HCT116 (cell line): Measurements from ENCODE around the gene UBE2R2. TPM values are rescaled to one million over a fixed set of nuclear protein-coding genes. Genes with fewer than 3 reads are reported as not detected.

Experiments
- ATAC-seq: fragments of 200-7000 bp; cut with Tn5 transposase; 2 replicates; pipeline ENCODE4 v1.9.1; 2020; ENCODE audit warnings: mild to moderate bottlenecking, moderate library complexity
- BruUV-seq: library from RNA; stranded (reverse); fragments of 400-500 nt; replicated peaks from 2 replicates; lab custom pipeline; 2021; lab: Mats Ljungman, UMichigan
- CTCF ChIA-PET: fragments of 300-600 bp; sonication (Branson Sonifier 250); formaldehyde crosslinking; loops from one replicate; lab custom pipeline; 2021; ENCODE audit warnings: antibody characterized with exemption; lab: Charles Lee
- POLR2A ChIA-PET: fragments of 300-600, 350-600 bp; sonication (Branson Sonifier 250); formaldehyde crosslinking; loops from one replicate; lab custom pipeline; 2021; ENCODE audit warnings: antibody characterized with exemption; lab: Charles Lee
- RAD21 ChIA-PET, 2 experiments: fragments of 300-600 bp; sonication (Branson Sonifier 250); formaldehyde crosslinking; loops; one replicate each; lab custom pipeline; 2023; ENCODE audit warnings: low total read pairs in 2 of 2; ENCODE audit not compliant: uncharacterized antibody in 2 of 2, unreplicated experiment in 2 of 2, low non-redundant PET in 1 of 2; lab: Charles Lee
- DNase-seq: peaks from one replicate; pipeline ENCODE4 v3.0.0-alpha.2; 2010; ENCODE audit warnings: low read depth, low spot score
- H2AFZ ChIP-seq: fragments of 200-600 bp; shearing (Covaris generic), sonication (generic); 2 replicates; pipeline ENCODE4 v1.6.1; 2017; ENCODE audit warnings: low read depth, mixed run types, mixed read lengths, antibody characterized with exemption, low read length; ENCODE audit not compliant: poor library complexity, severe bottlenecking
- H3K27ac ChIP-seq: 2 replicates; pipeline ENCODE4 v1.5.1; 2012; ENCODE audit warnings: low read depth, low read length
- H3K27me3 ChIP-seq: fragments of 200-600 bp; sonication (generic); 2 replicates; pipeline ENCODE4 v1.6.1; 2016; ENCODE audit warnings: mixed run types, low read length, mixed read lengths; ENCODE audit not compliant: insufficient read depth
- H3K36me3 ChIP-seq, 2 experiments: fragments of 200-500 bp in 1 of 2; fragments of 200-600 bp in 1 of 2; sonication (Bioruptor generic) in 1 of 2; sonication (generic) in 1 of 2; 2 replicates each; pipeline versions ENCODE4 v1.5.1 to v1.6.1; 2014 to 2016; ENCODE audit warnings: low read length in 2 of 2, inconsistent platforms in 1 of 2, mixed read lengths in 1 of 2, mixed run types in 1 of 2; ENCODE audit not compliant: insufficient read depth in 2 of 2, control insufficient read depth in 1 of 2
- H3K4me1 ChIP-seq, 2 experiments: fragments of 200-600 bp in 1 of 2; sonication (generic) in 1 of 2; 2 replicates each; pipeline versions ENCODE4 v1.5.1 to v1.6.1; 2012 to 2017; ENCODE audit warnings: low read length in 2 of 2, inconsistent platforms in 1 of 2, mild to moderate bottlenecking in 1 of 2, mixed read lengths in 1 of 2, mixed run types in 1 of 2, moderate library complexity in 1 of 2; ENCODE audit not compliant: insufficient read depth in 2 of 2, control insufficient read depth in 1 of 2
- H3K4me2 ChIP-seq: fragments of 200-600 bp; sonication (generic); 2 replicates; pipeline ENCODE4 v1.6.1; 2017; ENCODE audit warnings: mixed run types, low read length, mixed read lengths
- H3K4me3 ChIP-seq, 2 experiments: fragments of 200-600 bp in 1 of 2; sonication (generic) in 1 of 2; replicated peaks in 1 of 2; 2 replicates each; pipeline ENCODE4 v1.5.1; 2011 to 2016; ENCODE audit warnings: low read length in 2 of 2, control low read depth in 1 of 2, low read depth in 1 of 2, mild to moderate bottlenecking in 1 of 2, mixed read lengths in 1 of 2, mixed run types in 1 of 2
- H3K79me2 ChIP-seq: fragments of 200-600 bp; sonication (generic); 2 replicates; pipeline ENCODE4 v1.6.1; 2017; ENCODE audit warnings: mild to moderate bottlenecking, mixed run types, low read length, moderate library complexity, mixed read lengths; ENCODE audit not compliant: insufficient read depth
- H3K9ac ChIP-seq: fragments of 200-600 bp; sonication (generic); 2 replicates; pipeline ENCODE4 v1.6.1; 2016; ENCODE audit warnings: low read length, mixed read lengths
- H3K9me2 ChIP-seq: fragments of 200-600 bp; sonication (generic), shearing (Covaris generic); 2 replicates; pipeline ENCODE4 v1.6.1; 2017; ENCODE audit warnings: mixed run types, mild to moderate bottlenecking, moderate library complexity; ENCODE audit not compliant: insufficient read depth
- H3K9me3 ChIP-seq, 2 experiments: fragments of 200-500 bp in 1 of 2; fragments of 200-600 bp in 1 of 2; sonication (Bioruptor generic) in 1 of 2; sonication (generic) in 1 of 2; 2 replicates each; pipeline ENCODE4 v1.6.1; 2014 to 2017; ENCODE audit warnings: low read length in 2 of 2, mixed read lengths in 2 of 2, inconsistent platforms in 1 of 2, low read depth in 1 of 2, mild to moderate bottlenecking in 1 of 2, mixed run types in 1 of 2, moderate library complexity in 1 of 2; ENCODE audit not compliant: control insufficient read depth in 1 of 2, insufficient read depth in 1 of 2
- H4K20me1 ChIP-seq: fragments of 200-600 bp; sonication (generic), shearing (Covaris generic); 2 replicates; pipeline ENCODE4 v1.6.1; 2017; ENCODE audit warnings: mixed run types, mild to moderate bottlenecking, moderate library complexity; ENCODE audit not compliant: insufficient read depth
- CEBPB ChIP-seq: IDR thresholded peaks from 2 replicates; pipeline ENCODE4 v1.6.1; 2012; ENCODE audit warnings: low read depth
- ELF1 ChIP-seq: IDR thresholded peaks from 2 replicates; pipeline ENCODE4 v1.6.1; 2012; ENCODE audit warnings: low read depth, borderline replicate concordance
- EZH2phosphoT487 ChIP-seq: fragments of 200-600 bp; IDR thresholded peaks from 2 replicates; pipeline ENCODE4 v1.6.1; 2018; ENCODE audit warnings: antibody characterized with exemption, borderline replicate concordance
- POLR2A ChIP-seq: IDR thresholded peaks from 2 replicates; pipeline ENCODE4 v1.7.0; 2011; ENCODE audit warnings: borderline replicate concordance; ENCODE audit not compliant: insufficient read depth, insufficient read length; ENCODE audit errors: extremely low read depth
- POLR2AphosphoS5 ChIP-seq: IDR thresholded peaks from 2 replicates; pipeline ENCODE4 v1.6.1; 2011; ENCODE audit warnings: mild to moderate bottlenecking, low read depth, low read length, moderate library complexity
- RAD21 ChIP-seq: IDR thresholded peaks from 2 replicates; pipeline ENCODE4 v1.6.1; 2012; ENCODE audit warnings: low read depth, mild to moderate bottlenecking
- SIN3A ChIP-seq: IDR thresholded peaks from 2 replicates; pipeline ENCODE4 v1.6.1; 2012; ENCODE audit warnings: low read depth
- SP1 ChIP-seq: IDR thresholded peaks from 2 replicates; pipeline ENCODE4 v1.6.1; 2012; ENCODE audit warnings: low read depth
- SRF ChIP-seq: IDR thresholded peaks from 2 replicates; pipeline ENCODE4 v1.6.1; 2012; ENCODE audit warnings: low read depth
- TCF7L2 ChIP-seq: IDR thresholded peaks from 2 replicates; pipeline ENCODE4 v1.7.0; 2011; ENCODE audit warnings: borderline replicate concordance, inconsistent platforms; ENCODE audit not compliant: insufficient read depth, insufficient read length; ENCODE audit errors: extremely low read depth
- YY1 ChIP-seq: IDR thresholded peaks from 2 replicates; pipeline ENCODE4 v1.6.1; 2011; ENCODE audit warnings: low read length, low read depth, moderate library complexity, mild to moderate bottlenecking; ENCODE audit not compliant: insufficient replicate concordance; ENCODE audit errors: extremely low read depth
- ZFX ChIP-seq: fragments of 450-650 bp; IDR thresholded peaks from 2 replicates; pipeline ENCODE4 v1.6.1; 2017
- ZNF274 ChIP-seq: fragments of 200-500 bp; sonication (Bioruptor generic); IDR thresholded peaks from 2 replicates; pipeline ENCODE4 v1.6.1; 2014; ENCODE audit warnings: mild to moderate bottlenecking, low read depth, low read length, inconsistent platforms
- intact Hi-C: fragments of 100-400 bp; cut with micrococcal nuclease; formaldehyde crosslinking; loops from 2 replicates; pipeline ENCODE4 v1.10.0; 2022
- total RNA-seq: library from RNA; stranded (reverse); gene quantifications from one replicate; pipeline ENCODE4 v1.2.1, GENCODE V29; 2021; ENCODE audit not compliant: unreplicated experiment
- TF ChIP-seq, protein P1 (sequence below): IDR thresholded peaks from 2 replicates; pipeline ENCODE4 v1.6.1; 2012; ENCODE audit warnings: low read depth
- TF ChIP-seq, protein P2 (sequence below): IDR thresholded peaks from 2 replicates; pipeline ENCODE4 v1.6.1; 2011; ENCODE audit warnings: mild to moderate bottlenecking, low read length, moderate library complexity; ENCODE audit not compliant: insufficient replicate concordance; ENCODE audit errors: extremely low read depth
- TF ChIP-seq, protein P3 (sequence below): IDR thresholded peaks from 2 replicates; pipeline ENCODE4 v1.6.1; 2012

Gene UBE2R2
- total RNA-seq, 1 experiment from 2014 or later: 47.0 TPM

DNA sequence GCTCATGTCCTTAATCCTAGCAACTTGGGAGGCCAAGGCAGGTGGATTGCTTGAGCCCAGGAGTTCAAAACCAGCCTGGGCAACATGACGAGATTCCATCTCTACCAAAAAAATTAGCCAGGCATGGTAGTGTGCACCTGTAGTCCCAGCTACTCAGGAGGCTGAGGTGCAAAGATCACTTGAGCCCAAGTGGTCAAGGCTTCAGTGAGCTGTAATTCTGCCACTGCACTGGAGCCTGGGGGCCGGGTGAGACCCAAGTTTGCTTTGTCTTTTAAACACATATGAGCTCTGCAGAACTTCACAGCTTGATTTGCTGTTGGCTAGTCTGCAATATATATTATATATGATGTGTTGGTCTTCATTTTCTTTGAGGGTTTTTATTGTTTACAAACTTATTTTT, 89.8 kb downstream of the UBE2R2 start:
- Histone ChIP-seq H3K27ac (no peak overlapping the region), H3K4me3 (no peak overlapping the region), H2AFZ (no peak overlapping the region), H3K9ac (no peak overlapping the region), H4K20me1 (peaks cover 9% of the 10 kb centered on the region), H3K4me1 (no peaks in the 10 kb centered on the region), H3K79me2 (peaks cover 70% of the 10 kb centered on the region), H3K4me2 (no peak overlapping the region), H3K36me3 (peaks cover 3 to 6% of the 10 kb centered on the region in 2 experiments; a peak in 1 of 4 replicates), H3K9me3 (no peaks in the 10 kb centered on the region), H3K9me2 (no peaks in the 10 kb centered on the region), H3K27me3 (no peaks in the 10 kb centered on the region)
- no peak for TF ChIP-seq ELF1
- intact Hi-C loops: no loop called here
- ChIA-PET POLR2A (no interaction called here), CTCF (no interaction called here), RAD21 (no interaction called here)
- ATAC-seq: no peak
- no peak for DNase-seq
- no TSS peak for BruUV-seq

DNA sequence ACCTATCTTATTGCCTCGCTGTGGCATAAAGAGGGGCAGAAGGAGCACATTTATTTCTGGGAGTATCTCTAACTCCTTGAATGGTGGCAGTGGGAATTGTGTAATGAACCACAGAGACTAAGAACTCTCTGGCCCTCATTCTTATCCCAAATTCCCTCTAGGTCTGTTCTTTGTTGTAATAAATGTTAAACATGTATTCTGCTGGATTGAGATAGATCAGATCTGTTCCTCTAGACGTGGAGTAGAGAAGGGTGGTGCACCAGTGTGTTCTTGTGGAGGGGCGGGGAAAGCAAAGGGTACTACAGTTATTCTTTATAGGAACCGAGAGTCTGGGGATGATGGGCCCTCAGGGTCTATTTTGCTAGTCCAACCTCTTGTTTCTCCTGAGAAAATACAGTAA, 90.4 kb downstream of the UBE2R2 start:
- H3K4me3 ChIP-seq: no peak overlapping the region
- ChIA-PET CTCF (no interaction called here), POLR2A (no interaction called here), RAD21 (no interaction called here)
- no TSS peak for BruUV-seq
- no peaks in the 10 kb centered on the region for H3K27me3 ChIP-seq
- intact Hi-C loops: no loop called here
- H3K4me2 ChIP-seq: no peak overlapping the region
- no peak overlapping the region for H3K27ac ChIP-seq
- H4K20me1 ChIP-seq: peaks cover 9% of the 10 kb centered on the region
- H3K36me3 ChIP-seq: peaks cover 3% of the 10 kb centered on the region in 2 experiments; a peak in 1 of 4 replicates
- no peak for DNase-seq
- H2AFZ ChIP-seq: no peak overlapping the region
- no peak overlapping the region for H3K9ac ChIP-seq
- ATAC-seq: no peak
- H3K9me3 ChIP-seq: no peaks in the 10 kb centered on the region
- H3K79me2 ChIP-seq: peaks cover 70% of the 10 kb centered on the region
- H3K4me1 ChIP-seq: no peaks in the 10 kb centered on the region
- H3K9me2 ChIP-seq: no peaks in the 10 kb centered on the region
- TF ChIP-seq RAD21 (no peak), CEBPB (no peak), POLR2AphosphoS5 (no peak), EZH2phosphoT487 (no peak), YY1 (no peak), TCF7L2 (no peak), SP1 (no peak), SRF (no peak), ZNF274 (no peak), ZFX (no peak), SIN3A (no peak), POLR2A (no peak), ELF1 (no peak)
- TF ChIP-seq, protein P1, sequence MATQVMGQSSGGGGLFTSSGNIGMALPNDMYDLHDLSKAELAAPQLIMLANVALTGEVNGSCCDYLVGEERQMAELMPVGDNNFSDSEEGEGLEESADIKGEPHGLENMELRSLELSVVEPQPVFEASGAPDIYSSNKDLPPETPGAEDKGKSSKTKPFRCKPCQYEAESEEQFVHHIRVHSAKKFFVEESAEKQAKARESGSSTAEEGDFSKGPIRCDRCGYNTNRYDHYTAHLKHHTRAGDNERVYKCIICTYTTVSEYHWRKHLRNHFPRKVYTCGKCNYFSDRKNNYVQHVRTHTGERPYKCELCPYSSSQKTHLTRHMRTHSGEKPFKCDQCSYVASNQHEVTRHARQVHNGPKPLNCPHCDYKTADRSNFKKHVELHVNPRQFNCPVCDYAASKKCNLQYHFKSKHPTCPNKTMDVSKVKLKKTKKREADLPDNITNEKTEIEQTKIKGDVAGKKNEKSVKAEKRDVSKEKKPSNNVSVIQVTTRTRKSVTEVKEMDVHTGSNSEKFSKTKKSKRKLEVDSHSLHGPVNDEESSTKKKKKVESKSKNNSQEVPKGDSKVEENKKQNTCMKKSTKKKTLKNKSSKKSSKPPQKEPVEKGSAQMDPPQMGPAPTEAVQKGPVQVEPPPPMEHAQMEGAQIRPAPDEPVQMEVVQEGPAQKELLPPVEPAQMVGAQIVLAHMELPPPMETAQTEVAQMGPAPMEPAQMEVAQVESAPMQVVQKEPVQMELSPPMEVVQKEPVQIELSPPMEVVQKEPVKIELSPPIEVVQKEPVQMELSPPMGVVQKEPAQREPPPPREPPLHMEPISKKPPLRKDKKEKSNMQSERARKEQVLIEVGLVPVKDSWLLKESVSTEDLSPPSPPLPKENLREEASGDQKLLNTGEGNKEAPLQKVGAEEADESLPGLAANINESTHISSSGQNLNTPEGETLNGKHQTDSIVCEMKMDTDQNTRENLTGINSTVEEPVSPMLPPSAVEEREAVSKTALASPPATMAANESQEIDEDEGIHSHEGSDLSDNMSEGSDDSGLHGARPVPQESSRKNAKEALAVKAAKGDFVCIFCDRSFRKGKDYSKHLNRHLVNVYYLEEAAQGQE: no peak
- TF ChIP-seq, protein P2, sequence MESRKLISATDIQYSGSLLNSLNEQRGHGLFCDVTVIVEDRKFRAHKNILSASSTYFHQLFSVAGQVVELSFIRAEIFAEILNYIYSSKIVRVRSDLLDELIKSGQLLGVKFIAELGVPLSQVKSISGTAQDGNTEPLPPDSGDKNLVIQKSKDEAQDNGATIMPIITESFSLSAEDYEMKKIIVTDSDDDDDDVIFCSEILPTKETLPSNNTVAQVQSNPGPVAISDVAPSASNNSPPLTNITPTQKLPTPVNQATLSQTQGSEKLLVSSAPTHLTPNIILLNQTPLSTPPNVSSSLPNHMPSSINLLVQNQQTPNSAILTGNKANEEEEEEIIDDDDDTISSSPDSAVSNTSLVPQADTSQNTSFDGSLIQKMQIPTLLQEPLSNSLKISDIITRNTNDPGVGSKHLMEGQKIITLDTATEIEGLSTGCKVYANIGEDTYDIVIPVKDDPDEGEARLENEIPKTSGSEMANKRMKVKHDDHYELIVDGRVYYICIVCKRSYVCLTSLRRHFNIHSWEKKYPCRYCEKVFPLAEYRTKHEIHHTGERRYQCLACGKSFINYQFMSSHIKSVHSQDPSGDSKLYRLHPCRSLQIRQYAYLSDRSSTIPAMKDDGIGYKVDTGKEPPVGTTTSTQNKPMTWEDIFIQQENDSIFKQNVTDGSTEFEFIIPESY: no peak
- TF ChIP-seq, protein P3, sequence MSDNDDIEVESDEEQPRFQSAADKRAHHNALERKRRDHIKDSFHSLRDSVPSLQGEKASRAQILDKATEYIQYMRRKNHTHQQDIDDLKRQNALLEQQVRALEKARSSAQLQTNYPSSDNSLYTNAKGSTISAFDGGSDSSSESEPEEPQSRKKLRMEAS: no peak
